GM21515 (cell line): ENCODE measurements around the gene IQCB1.
"Not testable (repeated sequence)": the region's sequence is repeated elsewhere in the genome, so short reads cannot be mapped to it uniquely, and the experiment has no call there.

ENCODE experiments used
- ATAC-seq: cut with Tn5 transposase; IDR thresholded peaks from one replicate; pipeline ENCODE4 v1.9.1; 2021; ENCODE audit not compliant: unreplicated experiment

Gene IQCB1

GRCh38 chr3:121834671-121835464 is at the start of gene IQCB1, which contains the start of gene EAF2:
Gene IQCB1, minus strand, starts transcription at chr3:121835060. Its CDS starts 6,100 bp downstream, at chr3:121828960.
Gene EAF2, plus strand, starts transcription at chr3:121835209. Its CDS starts 77 bp downstream, at chr3:121835286.
- ATAC-seq: peak; percentile 95

GRCh38 chr3:121883507-121883906 is 48.6 kb upstream of the IQCB1 start:
- ATAC-seq: no peak

- ATAC-seq: no peak
Observed at GRCh38 chr3:121878411-121878810, 43.6 kb upstream of the IQCB1 start.

- no peak for ATAC-seq
Observed at GRCh38 chr3:121871430-121871829, 36.6 kb upstream of the IQCB1 start.

GRCh38 chr3:121870717-121871116 is 35.9 kb upstream of the IQCB1 start:
- ATAC-seq: no peak

- ATAC-seq: no peak
Observed at GRCh38 chr3:121869736-121870135, 34.9 kb upstream of the IQCB1 start.

- no peak for ATAC-seq
Observed at GRCh38 chr3:121863801-121864200, 28.9 kb upstream of the IQCB1 start.

- ATAC-seq: not testable (repeated sequence)
Observed at GRCh38 chr3:121863247-121863646, 28.4 kb upstream of the IQCB1 start.

GRCh38 chr3:121857778-121858177 is 22.9 kb upstream of the IQCB1 start:
- ATAC-seq: not testable (repeated sequence)

GRCh38 chr3:121855555-121855954 is 20.7 kb upstream of the IQCB1 start:
- ATAC-seq: no peak

- ATAC-seq: no peak
Observed at GRCh38 chr3:121852256-121852655, 17.4 kb upstream of the IQCB1 start.

GRCh38 chr3:121844892-121845291 is 10.0 kb upstream of the IQCB1 start:
- ATAC-seq: no peak

GRCh38 chr3:121839962-121840361 is 5.1 kb upstream of the IQCB1 start:
- no peak for ATAC-seq

GRCh38 chr3:121836481-121836880 is 1.6 kb upstream of the IQCB1 start:
- no peak for ATAC-seq

- ATAC-seq: no peak
Observed at GRCh38 chr3:121836064-121836463, 1.2 kb upstream of the IQCB1 start.

GRCh38 chr3:121835465-121835801 is 573 bp upstream of the IQCB1 start:
- peak; percentile 29 for ATAC-seq

- no peak for ATAC-seq
Observed at GRCh38 chr3:121834157-121834670, 646 bp downstream of the IQCB1 start.

- ATAC-seq: no peak
Observed at GRCh38 chr3:121822973-121823372, 11.9 kb downstream of the IQCB1 start.

GRCh38 chr3:121821421-121822199 is 13.2 kb downstream of the IQCB1 start:
- no peak for ATAC-seq

- ATAC-seq: no peak
Observed at GRCh38 chr3:121819236-121819635, 15.6 kb downstream of the IQCB1 start.

GRCh38 chr3:121818578-121818977 is 16.3 kb downstream of the IQCB1 start:
- ATAC-seq: no peak

- no peak for ATAC-seq
Observed at GRCh38 chr3:121817753-121818152, 17.1 kb downstream of the IQCB1 start.
